Kidney (tissue), 14 donors: ENCODE data around the gene WNT3A. TPM values are rescaled to one million over a fixed set of nuclear protein-coding genes. Genes with fewer than 3 reads are reported as not detected.

Source experiments
- DNase-seq, 5 donors: peaks; one replicate each; pipeline ENCODE4 v3.0.0-alpha.2; 2013 to 2020
- FAIRE-seq: peaks from 2 replicates; lab custom pipeline; 2012; peaks lifted over from hg19 to GRCh38; lab: Jason Lieb, UNC
- H3K27ac ChIP-seq, 2 donors: one replicate each; pipeline ENCODE4 v1.7.0; 2013; ENCODE audit warnings: low read depth in 2 of 2, low read length in 2 of 2, inconsistent platforms in 1 of 2
- H3K27me3 ChIP-seq: one replicate; pipeline ENCODE4 v1.7.1; 2013; ENCODE audit warnings: low read length, inconsistent platforms; ENCODE audit not compliant: control insufficient read depth, insufficient read depth
- H3K36me3 ChIP-seq, 3 donors: one replicate each; pipeline versions ENCODE4 v1.7.0 to v1.7.1; 2013; ENCODE audit warnings: low read length in 3 of 3, control low read depth in 1 of 3, inconsistent platforms in 1 of 3; ENCODE audit not compliant: insufficient read depth in 3 of 3, control insufficient read depth in 2 of 3
- H3K4me1 ChIP-seq, 3 donors: one replicate each; pipeline versions ENCODE4 v1.7.0 to v1.7.1; 2013; ENCODE audit warnings: low read length in 3 of 3, inconsistent platforms in 1 of 3, low read depth in 1 of 3; ENCODE audit not compliant: control insufficient read depth in 2 of 3, insufficient read depth in 2 of 3
- H3K4me3 ChIP-seq, 3 donors: one replicate each; pipeline versions ENCODE4 v1.7.0 to v1.8.1; 2013; ENCODE audit warnings: low read length in 3 of 3, control low read depth in 1 of 3, inconsistent platforms in 1 of 3
- H3K9ac ChIP-seq, 3 donors: one replicate each; pipeline versions ENCODE4 v1.7.0 to v1.7.1; 2013; ENCODE audit warnings: low read length in 3 of 3, control low read depth in 1 of 3, inconsistent platforms in 1 of 3
- H3K9me3 ChIP-seq, 3 donors: one replicate each; pipeline versions ENCODE4 v1.7.0 to v1.7.1; 2013; ENCODE audit warnings: low read length in 3 of 3, control low read depth in 1 of 3, inconsistent platforms in 1 of 3; ENCODE audit not compliant: control insufficient read depth in 2 of 3, insufficient read depth in 1 of 3
- intact Hi-C: fragments of 100-400 bp; cut with DNase I; formaldehyde crosslinking; loops from one replicate; pipeline ENCODE4 v1.11.1; 2022
- polyA plus RNA-seq: library from polyadenylated mRNA; stranded (reverse); fragments of 350-450 nt; fragmentation: Illumina TruSeq; extraction: RNeasy Lipid Tissue Mini Kit (QIAGEN cat#74804); gene quantifications from one replicate; pipeline ENCODE4 v1.2.3, GENCODE V29; 2014; ENCODE audit warnings: low read depth, low replicate concordance; ENCODE audit not compliant: insufficient read depth
- total RNA-seq: library from RNA; stranded (reverse); fragmentation: NEBNext Ultra II Directional; extraction: Animal tissue kit (Norgen Biotek cat#: 25700); gene quantifications from one replicate; pipeline ENCODE4 v1.2.1, GENCODE V29; 2021
- TF ChIP-seq, protein P1 (sequence below): IDR thresholded peaks from 3 replicates; pipeline ENCODE4 v1.5.1; 2012; ENCODE audit warnings: mild to moderate bottlenecking, moderate library complexity, borderline replicate concordance; ENCODE audit not compliant: insufficient read depth; ENCODE audit errors: extremely low read depth
- donor health status: control.
- donor health status: control.
- donor health status: control.
- donor health status: control.
- donor health status: control.
- donor health status: DM: yes; HTN: yes; CAD: no.
- donor health status: Normal renal cell carcinoma (clear cell type).

Gene WNT3A
- total and polyA plus RNA-seq, 2 donors from 2014 or later: not detected

GRCh38 chr1:228016181-228016510 lies 9.3 kb downstream of the WNT3A start:
- DNase-seq: no peak
- H3K9ac ChIP-seq: no peak overlapping the region
- intact Hi-C loops: no loop called here
- H3K27ac ChIP-seq: no peak overlapping the region
- FAIRE-seq: no peak
- H3K4me3 ChIP-seq: no peak overlapping the region
- TF ChIP-seq, protein P1, sequence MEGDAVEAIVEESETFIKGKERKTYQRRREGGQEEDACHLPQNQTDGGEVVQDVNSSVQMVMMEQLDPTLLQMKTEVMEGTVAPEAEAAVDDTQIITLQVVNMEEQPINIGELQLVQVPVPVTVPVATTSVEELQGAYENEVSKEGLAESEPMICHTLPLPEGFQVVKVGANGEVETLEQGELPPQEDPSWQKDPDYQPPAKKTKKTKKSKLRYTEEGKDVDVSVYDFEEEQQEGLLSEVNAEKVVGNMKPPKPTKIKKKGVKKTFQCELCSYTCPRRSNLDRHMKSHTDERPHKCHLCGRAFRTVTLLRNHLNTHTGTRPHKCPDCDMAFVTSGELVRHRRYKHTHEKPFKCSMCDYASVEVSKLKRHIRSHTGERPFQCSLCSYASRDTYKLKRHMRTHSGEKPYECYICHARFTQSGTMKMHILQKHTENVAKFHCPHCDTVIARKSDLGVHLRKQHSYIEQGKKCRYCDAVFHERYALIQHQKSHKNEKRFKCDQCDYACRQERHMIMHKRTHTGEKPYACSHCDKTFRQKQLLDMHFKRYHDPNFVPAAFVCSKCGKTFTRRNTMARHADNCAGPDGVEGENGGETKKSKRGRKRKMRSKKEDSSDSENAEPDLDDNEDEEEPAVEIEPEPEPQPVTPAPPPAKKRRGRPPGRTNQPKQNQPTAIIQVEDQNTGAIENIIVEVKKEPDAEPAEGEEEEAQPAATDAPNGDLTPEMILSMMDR: no peak
- peaks cover 3% of the 10 kb centered on the region for H3K27me3 ChIP-seq
- H3K36me3 ChIP-seq: no peaks in the 10 kb centered on the region
- no peaks in the 10 kb centered on the region for H3K9me3 ChIP-seq
- H3K4me1 ChIP-seq: no peaks in the 10 kb centered on the region

- TF ChIP-seq, protein P1: no peak
- no peak for DNase-seq
- Histone ChIP-seq H3K4me1 (no peaks in the 10 kb centered on the region), H3K36me3 (no peaks in the 10 kb centered on the region), H3K9ac (no peak overlapping the region), H3K27ac (no peak overlapping the region), H3K9me3 (no peaks in the 10 kb centered on the region), H3K4me3 (no peak overlapping the region), H3K27me3 (no peaks in the 10 kb centered on the region)
- intact Hi-C loops: no loop called here
- FAIRE-seq: no peak
Measured at GRCh38 chr1:228016653-228017355, 10.0 kb downstream of the WNT3A start.

DNA sequence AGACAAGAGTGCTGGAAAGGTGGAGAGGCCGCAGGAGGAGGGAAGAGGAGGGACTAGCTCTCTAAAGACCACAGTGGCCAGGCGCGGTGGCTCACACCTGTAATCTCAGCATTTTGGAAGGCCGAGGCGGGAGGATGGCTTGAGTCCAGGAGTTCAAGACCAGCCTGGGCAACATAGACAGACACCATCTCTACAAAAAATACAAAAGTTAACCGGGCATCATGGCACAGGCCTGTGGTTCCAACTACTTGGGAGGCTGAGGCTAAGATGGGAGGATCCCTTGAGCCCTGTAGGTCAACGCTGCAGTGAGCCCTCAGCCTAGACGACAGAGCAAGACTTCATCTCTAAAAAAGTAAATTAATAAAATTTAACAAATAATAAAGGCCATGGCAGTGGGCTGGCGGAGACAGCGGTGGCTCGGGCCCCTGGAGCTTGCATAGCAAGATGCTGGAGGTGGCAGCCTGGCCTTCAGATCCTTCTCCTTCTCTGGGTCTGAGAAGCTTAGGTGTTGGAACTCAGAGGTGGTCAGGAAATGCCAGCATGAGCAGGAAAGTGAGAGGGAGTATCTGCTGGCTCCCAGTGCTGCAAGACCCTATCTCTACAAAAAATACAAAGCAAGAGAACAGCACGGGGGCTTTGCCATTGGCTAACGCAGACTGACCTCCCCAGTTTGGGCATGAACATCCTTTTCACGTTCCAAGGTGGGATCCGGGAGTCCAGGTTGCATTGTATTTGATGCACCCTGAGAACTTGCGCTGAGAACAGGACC lies 10.7 kb downstream of the WNT3A start:
- Histone ChIP-seq H3K9ac (no peak overlapping the region), H3K9me3 (no peaks in the 10 kb centered on the region), H3K27me3 (no peaks in the 10 kb centered on the region), H3K27ac (no peak overlapping the region), H3K4me3 (no peak overlapping the region), H3K4me1 (no peaks in the 10 kb centered on the region), H3K36me3 (no peaks in the 10 kb centered on the region)
- no peak for DNase-seq
- TF ChIP-seq, protein P1: no peak
- FAIRE-seq: no peak
- intact Hi-C loops: no loop called here
